GM18951 (cell line): ENCODE data around the gene GSN.

ENCODE experiments used
- POLR2A ChIP-seq: IDR thresholded peaks from 4 replicates; pipeline ENCODE4 v1.6.1; 2011; ENCODE audit warnings: mild to moderate bottlenecking; ENCODE audit not compliant: insufficient read length, insufficient read depth; ENCODE audit errors: extremely low read depth
- in situ Hi-C: fragments of 300-500 bp; cut with MboI; formaldehyde crosslinking; loops from one replicate; pipeline ENCODE4 v1.12.0; 2022; ENCODE audit warnings: low sequenced_read_pairs, mixed read lengths, inconsistent platforms; ENCODE audit not compliant: unreplicated experiment

GSN gene

GRCh38 chr9:121349009-121349408 is 81.0 kb downstream of the GSN start:
- TF ChIP-seq POLR2A = no peak
- in situ Hi-C loops = no loop called here

GRCh38 chr9:121350036-121350435 is 82.1 kb downstream of the GSN start:
- TF ChIP-seq POLR2A = no peak
- in situ Hi-C loops = no loop called here

GRCh38 chr9:121350993-121351561 is 83.1 kb downstream of the GSN start:
- no peak for TF ChIP-seq POLR2A
- in situ Hi-C loops = no loop called here

GRCh38 chr9:121353241-121354061 is 85.5 kb downstream of the GSN start:
- no peak for TF ChIP-seq POLR2A
- in situ Hi-C loops = no loop called here

GRCh38 chr9:121354141-121354540 is 86.2 kb downstream of the GSN start:
- in situ Hi-C loops = no loop called here

GRCh38 chr9:121354762-121355161 is 86.8 kb downstream of the GSN start:
- in situ Hi-C loops = no loop called here
- no peak for TF ChIP-seq POLR2A

More at GRCh38 chr9:121354141-121354540, 86.2 kb downstream of the GSN start:
- no peak for TF ChIP-seq POLR2A

GRCh38 chr9:121357011-121357410 is 89.0 kb downstream of the GSN start:
- in situ Hi-C loops = no loop called here
- TF ChIP-seq POLR2A = no peak

GRCh38 chr9:121358751-121359150 is 90.8 kb downstream of the GSN start:
- TF ChIP-seq POLR2A = no peak
- in situ Hi-C loops = no loop called here

GRCh38 chr9:121359351-121360294 is 91.7 kb downstream of the GSN start:
- TF ChIP-seq POLR2A = no peak
- in situ Hi-C loops = no loop called here

- TF ChIP-seq POLR2A = no peak
- in situ Hi-C loops = no loop called here
Observed at GRCh38 chr9:121360601-121361374, 92.8 kb downstream of the GSN start.

GRCh38 chr9:121362813-121363621 is 95.1 kb downstream of the GSN start:
- in situ Hi-C loops = no loop called here
- TF ChIP-seq POLR2A = no peak

- TF ChIP-seq POLR2A = no peak
- in situ Hi-C loops = no loop called here
Observed at GRCh38 chr9:121363622-121363961, 95.6 kb downstream of the GSN start.
